NCI-H2081 (cell line): ENCODE data around the gene COQ8A.
"Not testable (repeated sequence)": the region's sequence is repeated elsewhere in the genome, so short reads cannot be mapped to it uniquely, and the experiment has no call there.

ENCODE experiments used
- DNase-seq, 2 experiments: peaks; one replicate each; lab custom pipeline; 2025; lab: John Stamatoyannopoulos, UW

Gene COQ8A

DNA sequence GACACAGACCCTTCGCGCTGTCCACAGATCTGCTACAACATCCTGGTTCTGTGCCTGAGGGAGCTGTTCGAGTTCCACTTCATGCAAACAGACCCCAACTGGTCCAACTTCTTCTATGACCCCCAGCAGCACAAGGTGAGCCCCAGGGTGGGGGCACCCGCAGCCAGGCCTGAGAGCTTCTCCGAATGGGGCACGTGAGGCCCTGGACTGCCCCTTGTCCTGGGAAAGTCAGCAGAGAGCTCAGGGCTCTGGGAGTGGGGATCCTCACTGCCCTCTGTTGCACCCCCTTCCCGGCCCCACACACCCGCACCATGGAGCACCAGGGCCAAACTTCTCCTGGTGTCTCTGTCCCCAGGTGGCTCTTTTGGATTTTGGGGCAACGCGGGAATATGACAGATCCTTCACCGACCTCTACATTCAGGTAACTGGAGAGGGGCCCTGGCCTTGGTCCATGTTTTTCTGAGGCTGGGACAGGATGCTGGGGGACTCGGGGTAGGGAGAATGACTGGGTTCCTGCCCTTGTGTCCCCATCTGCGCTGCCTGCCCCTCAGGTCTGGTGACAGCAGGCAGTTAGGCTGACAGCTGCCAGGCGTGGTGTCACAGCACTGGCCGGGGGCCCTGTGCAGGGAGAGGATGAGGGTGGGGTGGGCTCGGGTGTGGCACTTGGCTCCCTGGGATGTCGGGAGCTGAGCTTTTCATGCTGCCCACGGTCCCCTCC lies 44.6 kb downstream of the COQ8A start:
- no peak for DNase-seq

DNA sequence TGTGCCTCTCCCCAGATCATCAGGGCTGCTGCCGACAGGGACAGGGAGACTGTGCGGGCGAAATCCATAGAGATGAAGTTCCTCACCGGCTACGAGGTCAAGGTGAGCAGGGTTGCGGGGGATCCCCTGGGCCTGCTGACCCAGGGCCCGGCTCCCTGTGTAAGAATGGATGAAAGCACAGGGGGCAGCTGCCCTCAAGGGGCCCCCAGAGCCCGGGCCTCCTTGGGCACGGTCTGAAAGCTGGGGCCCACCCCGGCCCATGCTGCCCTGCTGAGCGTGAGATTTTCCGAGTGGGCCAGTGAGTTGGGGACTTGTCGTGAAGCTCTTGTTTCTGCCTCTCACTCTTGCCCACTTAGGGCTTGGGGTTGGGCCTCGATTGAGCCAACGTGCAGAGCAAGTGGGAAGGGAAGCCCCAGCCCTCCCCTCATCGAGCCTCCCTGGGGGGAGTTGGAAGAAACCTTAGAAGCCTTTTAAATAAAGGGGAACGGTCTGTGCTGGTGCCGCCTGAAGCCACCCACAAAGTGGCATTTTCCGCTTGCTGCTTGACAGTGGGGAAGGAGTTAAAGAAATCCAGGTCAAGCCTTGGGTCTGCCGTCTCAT lies 45.2 kb downstream of the COQ8A start:
- DNase-seq = no peak

DNA sequence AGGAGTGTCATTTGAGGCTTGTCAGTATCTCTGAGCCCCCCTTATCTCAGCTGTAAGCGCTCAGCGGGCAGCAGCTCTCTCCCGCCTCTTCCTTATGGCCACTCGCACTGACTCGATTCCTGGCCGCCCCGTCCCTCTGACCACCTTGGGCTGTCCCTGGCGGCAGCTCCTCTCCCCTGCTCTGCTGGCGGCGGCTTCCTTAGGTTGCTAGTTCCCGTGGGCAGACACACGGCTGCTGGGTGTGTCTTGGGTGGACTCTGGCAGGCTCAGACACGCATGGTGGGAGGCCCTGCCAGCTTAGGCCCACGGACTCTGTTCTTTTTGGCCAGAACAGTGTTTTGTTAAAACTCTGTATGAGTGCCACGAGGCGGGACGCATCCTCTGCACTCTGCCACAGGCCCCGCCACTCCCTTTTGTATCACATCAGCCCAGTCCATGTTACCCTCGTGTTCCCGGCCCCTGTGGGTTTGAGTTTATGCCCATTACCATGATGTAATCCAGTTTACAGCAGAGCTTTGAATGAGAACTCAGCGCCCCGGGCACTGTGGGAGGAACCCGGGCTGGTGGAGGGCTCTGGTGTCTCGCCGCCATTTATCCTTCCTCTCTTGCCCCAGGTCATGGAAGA lies 45.9 kb downstream of the COQ8A start:
- DNase-seq = no peak

DNA sequence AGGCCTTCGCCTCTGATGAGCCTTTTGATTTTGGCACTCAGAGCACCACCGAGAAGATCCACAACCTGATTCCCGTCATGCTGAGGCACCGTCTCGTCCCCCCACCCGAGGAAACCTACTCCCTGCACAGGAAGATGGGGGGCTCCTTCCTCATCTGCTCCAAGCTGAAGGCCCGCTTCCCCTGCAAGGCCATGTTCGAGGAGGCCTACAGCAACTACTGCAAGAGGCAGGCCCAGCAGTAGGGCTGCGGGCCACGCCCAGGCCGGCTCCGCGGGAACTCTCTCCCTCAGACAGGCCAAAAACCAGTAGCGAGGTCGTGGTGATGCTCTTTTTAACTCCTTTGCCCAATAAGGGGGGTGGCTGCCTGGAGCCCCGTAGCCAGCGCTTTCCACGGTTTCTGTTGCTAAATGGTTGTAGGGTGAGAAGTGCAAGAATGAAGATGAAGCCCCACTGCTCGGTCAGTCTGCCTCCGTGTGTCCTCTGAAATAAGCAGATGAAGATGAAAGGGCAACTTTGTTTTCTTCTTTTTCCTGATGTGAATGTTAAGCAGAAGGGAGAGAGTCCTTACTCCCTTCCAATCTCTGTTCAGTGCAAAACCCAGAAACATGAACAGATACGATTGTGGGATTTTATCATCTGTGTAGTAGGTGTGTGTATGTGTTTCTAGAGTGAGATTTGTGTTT lies 46.5 kb downstream of the COQ8A start:
- no peak for DNase-seq

DNA sequence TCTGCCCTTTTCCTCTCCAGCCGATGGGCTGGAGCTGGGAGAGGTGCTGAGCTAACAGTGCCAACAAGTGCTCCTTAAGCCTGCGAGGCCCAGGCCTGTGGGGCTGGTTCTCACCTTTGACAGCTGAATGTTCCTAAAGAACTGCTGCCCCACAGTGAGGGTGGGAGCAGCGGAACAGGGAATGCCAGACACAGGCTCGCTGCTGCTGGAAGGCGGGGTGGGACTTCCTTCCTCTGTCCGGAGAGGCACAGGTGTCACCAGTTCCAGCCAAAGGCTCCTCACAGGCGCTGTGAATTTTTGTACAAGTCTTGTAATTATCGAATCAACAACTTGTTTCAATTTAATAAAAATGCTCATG lies 47.1 kb downstream of the COQ8A start:
- DNase-seq = no peak

DNA sequence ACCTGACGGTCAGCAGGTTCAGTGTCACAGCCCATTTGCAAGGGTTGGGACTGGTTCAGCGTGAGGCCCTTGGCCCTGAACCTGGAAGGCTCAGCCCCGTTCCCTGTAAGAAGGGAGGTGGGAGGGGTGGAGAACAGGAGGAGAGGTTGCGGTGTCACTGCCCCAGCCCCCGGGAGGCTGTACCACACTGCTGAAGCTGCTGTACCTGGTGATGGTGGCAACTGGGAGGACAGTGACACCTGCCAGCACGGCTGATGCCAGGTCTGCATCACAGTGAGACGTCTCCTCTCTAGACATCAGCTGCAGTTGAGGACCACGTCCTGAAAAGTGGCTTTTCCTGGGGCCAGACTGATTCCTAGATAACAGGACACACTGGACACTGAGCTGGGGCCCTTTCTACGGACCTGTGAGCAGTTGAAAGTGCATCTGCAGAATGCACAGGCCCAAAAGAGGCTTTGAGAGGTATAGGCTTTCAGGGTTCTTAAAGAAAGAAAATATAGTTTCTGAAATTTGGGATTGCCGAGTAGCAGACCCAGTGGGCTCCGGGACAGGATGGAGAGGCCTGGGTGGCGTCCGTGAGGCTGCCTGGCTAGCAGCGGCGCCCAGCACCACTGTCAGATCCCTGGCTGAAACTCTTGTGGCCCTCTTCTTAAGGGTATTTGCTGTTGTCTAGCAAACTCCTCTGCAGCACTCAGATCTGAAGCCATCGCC lies 47.7 kb downstream of the COQ8A start:
- DNase-seq = no peak

DNA sequence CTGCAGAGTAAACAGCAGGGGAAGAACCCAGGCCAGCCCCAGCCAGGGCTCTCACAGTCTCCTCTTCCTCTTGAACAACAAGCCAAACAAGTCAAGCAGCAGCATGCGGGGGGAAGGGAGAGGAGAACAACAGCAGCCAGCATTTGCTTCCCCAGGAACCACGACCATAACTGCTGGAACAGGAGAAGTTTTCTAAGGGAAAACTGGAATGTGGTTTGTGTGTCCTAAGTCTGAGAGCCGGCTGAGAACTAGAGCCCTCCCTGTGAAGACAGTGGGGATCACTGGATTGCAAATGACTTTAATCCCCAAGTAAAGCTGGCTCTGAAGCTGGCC lies 48.2 kb downstream of the COQ8A start:
- DNase-seq = no peak

DNA sequence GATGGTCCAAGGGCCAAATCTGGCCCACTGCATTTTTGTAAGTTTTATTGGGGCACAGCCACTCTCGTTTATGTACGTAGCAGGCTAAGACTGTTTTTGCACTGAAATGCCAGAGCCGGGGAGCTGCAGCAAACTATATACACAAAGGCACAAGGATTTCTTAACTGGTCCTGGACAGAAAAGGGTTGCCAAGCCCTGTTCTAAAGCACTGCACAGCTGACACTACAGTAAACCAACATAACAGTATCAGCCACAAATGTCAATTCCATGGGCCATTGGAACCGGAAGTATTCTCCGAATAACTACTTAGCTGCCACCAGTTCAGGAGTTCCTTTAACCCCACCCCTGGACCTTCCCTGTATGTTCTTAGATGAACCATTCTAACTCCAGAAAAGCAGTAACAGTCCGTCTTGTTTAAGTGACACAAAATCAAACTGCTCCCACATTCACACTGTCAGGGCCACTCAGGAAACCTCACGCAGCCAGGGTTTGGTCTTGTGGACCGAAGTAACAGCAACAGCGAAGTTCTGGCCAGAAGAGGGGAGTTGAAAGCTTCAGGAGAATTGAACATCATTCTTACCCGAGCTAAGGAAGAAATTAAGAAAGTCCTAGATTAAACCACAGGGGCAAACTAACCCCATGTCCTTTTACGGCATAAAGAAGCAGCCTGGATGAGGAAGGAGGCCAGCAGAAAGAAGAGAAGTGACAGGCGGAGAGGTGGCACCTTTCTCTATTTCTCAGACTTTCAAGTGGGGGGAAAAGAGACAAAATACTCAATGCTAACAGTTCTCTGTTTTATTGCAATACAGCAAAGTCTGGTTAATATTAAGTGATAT lies 49.2 kb downstream of the COQ8A start:
- no peak for DNase-seq

DNA sequence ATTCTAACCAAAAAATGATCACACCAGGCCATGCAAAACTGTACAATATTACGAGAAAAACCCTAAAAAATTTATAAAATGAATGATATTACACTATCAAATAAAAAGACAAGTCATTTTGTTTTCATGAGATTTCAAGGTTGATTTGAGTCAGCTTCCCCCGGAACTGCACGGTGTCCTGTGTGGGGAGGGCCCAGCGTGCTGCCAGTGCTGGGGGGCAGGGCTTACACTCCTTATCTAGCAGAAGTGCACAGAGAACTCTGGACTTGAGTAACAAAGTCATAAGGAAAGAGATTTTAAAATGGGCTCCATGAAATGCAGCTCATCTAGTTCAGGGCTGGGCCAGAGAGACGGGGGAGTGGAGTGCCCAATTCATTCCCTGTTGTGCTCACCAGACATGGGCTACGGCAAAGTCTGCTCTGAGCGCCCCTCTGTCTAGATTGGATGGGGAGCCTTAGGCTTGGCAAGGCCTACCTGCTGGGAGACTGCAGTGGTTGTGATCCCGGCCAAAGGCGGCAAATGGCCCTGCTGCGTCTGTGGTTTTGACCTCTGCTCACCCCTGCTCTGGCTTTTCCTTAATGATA lies 50.1 kb downstream of the COQ8A start:
- DNase-seq = no peak

DNA sequence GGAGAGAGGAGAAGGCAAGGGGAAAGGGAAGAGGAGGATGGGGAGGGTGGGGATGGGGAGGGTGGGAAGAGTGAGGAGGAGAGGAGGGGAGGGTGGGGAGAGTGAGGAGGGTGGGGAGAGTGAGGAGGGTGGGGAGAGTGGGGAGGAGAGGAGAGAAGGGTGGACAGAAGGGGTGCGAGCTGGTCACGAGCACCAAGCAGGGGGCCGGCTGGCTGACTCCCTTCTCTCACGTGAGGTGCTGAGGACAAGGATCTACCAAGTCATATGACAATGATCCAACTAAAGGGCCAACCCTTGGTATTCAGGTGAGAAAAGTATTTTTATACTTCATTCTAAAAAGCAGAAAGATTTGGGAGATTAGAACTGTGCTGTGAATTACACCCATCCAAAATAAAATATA lies 51.8 kb downstream of the COQ8A start:
- DNase-seq = no peak

DNA sequence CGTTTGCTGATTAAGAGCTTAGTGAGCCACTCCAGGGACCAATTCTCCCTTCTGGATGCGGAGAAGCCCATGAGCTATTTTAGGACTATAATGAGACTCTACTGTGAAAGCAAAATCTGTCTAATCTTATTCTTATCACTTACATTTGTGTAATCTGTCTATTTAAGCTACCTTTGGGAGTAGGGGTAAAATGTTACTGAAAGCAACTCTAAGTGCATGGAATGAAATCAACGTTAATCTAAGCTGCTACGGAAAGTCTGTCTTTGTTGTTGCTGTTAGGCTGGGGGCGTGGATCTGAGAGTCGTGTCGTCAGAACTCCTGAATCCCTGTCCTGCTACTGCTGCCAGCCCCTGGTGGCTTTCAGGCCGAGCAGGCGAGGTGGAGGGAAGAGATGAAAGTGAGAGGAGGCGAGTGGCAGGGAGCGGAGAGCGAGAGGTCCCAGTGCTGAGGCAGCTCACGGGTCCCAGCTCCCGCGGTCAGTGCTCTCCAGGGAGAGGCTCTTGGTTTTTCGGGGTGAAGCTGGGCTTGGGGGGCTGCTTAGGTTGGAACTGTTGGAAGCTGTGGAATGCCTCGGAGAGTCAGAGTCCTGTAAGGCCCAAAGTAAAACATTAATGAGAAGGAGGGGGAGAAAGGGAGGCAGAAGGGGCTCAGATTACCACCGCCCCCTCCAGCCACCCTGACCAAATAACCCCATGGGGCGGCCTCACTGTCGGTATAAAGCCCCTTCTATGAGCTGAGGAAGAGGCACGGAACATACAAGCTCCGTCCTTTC lies 53.9 kb downstream of the COQ8A start:
- no peak for DNase-seq

DNA sequence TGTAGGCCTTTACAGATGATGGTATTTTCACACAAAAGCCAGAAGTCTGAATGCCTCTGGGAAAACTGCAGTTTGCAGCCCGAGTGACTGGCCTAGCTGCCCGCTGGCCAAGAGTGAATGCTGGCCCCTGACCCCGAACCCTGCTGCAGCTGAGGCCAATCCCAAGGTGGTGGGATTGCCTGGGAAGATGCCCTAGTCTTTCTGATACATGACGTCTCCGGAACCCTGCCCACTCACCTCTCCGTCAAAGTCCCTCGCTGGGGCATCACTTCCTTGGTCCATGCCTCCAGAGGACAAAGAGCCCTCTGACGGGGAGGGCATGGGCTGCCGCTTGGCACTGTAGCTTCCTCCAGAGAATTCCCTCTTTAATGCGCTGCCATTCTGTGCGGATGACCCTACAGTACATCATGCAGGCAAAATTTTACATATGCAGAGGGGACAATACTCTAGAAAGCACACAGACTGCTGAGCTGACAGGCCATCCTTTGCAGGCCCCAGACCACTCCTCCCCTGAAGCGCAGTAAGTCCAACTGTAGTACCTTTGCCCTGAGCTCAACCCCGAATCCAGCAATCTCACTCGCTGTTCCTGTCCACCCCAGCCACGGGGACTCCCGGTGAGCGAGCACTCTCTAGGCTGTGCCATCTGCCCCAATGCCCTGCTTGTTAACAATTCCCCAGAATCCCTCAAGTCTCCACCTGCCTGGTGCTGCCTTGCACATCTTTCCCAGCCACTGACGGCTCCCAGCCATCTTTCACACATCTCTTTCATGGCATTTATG lies 54.7 kb downstream of the COQ8A start:
- DNase-seq = no peak

DNA sequence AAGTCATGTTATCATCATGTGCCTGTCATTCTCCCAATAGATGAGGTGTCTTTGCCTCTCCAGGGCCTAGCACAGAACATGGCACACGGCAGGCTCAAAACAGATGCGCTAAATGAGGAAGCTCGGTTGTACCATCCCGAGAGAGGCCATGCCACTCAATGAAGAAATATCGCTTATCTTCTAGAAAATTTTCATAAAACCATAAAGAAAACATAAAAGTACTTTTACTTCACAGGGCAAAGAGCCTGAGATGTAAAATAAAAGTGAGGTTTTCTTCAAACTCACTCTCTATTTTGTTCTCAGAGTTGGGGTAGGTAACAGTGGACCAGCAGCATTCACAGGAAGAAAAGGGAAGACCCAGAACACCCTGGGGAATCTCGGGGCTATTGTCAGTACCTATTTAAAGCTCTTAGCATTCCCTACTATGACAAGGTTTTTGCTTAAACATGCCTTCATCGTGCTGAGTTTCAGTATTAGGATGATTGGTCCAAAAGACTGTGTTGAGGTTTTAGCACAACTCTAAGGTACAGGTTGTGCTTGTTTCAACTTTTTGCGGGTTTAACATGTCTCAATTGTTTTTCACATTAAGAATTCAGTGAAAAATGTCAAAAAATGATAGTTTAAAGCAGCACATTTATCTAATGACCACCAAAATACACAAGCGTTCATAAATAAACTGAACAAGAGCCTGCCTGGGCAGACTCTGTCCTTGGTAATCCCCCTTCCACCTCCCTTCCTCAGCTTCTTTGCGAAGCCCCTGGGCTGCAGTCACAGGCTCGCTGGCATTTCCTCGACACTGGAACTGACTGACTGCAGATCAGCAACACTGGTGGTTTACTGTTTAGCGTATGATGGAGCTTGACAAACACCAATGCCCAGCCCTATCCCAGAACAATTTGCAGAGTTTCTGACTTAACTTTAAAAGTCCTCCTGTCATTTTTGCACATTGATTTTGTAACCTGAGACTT lies 55.6 kb downstream of the COQ8A start:
- DNase-seq = no peak

DNA sequence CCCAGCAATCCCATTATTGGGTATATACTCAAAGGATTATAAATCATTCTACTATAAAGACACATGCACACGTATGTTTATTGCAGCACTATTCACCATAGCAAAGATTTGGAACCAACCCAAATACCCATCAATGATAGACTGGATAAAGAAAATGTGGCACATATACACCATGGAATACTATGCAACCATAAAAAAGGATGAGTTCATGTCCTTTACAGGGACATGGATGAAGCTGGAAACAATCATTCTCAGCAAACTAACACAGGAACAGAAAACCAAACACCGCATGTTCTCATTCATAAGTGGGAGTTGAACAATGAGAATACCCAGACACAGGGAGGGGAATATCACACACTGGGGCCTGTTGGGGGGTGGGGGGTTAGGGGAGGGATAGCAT lies 59.5 kb downstream of the COQ8A start:
- not testable (repeated sequence) for DNase-seq

DNA sequence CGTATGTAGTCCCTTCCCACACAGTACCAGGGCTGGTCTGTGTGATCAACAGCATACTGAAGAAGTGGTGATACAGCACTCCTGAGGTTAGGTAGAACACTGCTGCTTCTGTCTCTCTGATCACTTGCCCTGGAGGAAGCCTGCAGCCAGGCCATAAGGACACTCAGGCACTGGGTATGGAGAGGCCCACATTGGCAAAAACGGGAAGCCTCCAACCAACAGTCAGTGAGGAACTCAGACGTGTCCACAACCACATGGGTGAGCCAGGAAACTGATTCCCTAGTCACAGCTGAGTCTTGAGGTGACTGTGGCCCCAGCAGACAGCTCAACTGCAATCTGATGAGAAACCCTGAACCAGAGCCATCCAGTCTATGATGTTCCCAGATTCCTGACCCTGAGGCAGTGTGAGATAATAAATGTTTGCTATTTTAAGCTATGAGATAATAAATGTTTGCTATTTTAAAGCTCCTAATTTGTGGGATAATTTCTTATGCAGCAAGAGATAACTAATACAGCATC lies 62.5 kb downstream of the COQ8A start:
- DNase-seq = no peak

DNA sequence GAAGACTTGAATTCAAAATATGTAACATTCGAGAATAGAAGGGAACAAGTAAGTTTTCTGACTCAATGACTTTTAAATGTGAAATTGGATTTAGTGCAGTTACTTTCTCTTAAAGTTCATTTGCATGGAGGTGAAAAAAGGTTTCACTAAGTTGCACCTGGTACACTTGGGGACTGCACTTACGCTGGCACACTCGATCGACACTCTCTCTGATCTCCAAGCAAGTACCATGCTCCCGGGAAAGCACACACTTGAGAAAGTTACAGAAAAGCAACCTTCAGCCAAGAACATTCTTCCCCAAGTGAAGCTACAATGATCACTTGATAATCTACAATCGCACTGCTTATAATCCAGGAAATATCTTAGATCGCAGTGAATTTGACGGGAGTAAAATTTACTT lies 63.1 kb downstream of the COQ8A start:
- no peak for DNase-seq

DNA sequence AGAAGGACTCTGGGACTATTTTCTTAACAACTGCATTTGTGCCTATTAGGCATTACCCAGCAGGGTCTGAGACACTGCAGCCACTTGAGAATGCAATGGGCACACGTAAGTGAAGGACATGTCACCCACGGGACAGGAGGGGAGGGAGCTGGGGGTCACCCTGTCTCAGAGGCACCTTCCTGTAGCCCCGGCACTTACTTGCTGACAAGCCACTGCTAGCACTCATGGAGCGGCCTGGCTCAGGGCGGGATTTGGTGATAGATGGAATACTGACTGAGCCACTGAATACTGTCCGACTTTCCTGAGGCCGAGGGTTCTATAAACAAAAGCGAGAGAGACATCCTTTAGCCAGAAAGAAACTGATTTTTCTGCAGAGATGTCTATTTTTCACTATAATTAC lies 64.7 kb downstream of the COQ8A start:
- DNase-seq = no peak

DNA sequence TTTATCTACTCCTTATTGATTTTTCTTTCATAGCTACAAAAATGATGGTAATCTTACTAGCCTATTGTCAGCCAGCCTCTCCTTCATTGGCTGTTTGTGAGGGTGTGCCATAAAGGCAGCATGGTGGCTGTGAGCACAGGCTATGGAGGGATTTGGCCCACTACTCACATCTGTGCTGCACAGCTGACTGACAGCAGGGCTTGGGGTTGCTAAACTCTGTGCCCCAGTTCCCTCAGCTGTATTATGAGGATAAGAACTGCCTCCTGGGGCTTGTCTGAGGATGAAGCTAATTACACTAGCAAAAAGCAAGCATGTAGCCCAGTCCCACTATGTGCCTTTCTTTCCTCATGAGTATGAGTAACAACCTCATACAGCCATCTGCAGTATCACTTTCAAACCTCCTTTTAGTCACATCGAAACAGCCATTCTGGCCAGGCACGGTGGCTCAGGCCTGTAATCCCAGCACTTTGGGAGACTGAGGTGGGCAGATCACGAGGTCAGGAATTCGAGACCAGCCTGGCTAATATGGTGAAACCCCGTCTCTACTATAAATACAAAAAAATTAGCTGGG lies 66.2 kb downstream of the COQ8A start:
- no peak for DNase-seq
